ENCODE results near the gene TOP1.

TOP1 gene

DNA sequence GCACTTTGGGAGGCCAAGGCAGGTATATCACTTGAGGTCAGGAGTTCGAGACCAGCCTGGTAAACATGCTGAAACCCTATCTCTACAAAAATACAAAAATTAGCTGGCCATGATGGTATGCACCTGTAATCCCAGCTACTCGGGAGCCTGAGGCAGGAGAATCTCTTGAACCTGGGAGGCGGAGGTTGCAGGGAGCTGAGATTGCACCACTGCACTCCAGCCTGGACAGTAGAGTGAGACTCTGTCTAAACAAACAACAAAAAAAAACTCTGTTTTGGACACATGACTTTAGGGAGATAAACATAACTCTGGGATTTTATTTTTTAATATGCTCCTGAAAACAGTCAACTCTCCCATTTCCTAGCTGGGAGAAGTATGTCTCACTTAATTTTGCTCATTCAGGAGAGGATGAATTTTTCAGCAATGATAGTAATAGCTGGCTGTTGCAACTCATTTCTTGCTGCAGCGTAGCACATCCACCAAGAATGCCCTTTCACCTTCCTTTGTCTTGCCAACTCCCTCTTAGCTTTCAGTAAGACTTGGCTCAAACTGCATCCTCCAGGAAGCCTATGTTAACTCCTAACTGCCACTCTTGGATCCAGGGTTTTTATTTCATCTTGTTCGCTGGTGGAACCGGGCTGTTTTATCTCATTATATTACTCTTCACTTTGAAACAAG lies 24.3 kb downstream of the TOP1 start:
- no peak overlapping the region for H3K4me2 ChIP-seq (ENCODE audit: insufficient read depth, low read length)
- peaks cover 5% of the 10 kb centered on the region; the same call in 1 of the 2 replicates for H3K36me3 ChIP-seq (ENCODE audit: insufficient read depth, low read length)
- no peak overlapping the region for H3K4me3 ChIP-seq (ENCODE audit: low read depth in 1 of 2, low read length in 2 of 2)

DNA sequence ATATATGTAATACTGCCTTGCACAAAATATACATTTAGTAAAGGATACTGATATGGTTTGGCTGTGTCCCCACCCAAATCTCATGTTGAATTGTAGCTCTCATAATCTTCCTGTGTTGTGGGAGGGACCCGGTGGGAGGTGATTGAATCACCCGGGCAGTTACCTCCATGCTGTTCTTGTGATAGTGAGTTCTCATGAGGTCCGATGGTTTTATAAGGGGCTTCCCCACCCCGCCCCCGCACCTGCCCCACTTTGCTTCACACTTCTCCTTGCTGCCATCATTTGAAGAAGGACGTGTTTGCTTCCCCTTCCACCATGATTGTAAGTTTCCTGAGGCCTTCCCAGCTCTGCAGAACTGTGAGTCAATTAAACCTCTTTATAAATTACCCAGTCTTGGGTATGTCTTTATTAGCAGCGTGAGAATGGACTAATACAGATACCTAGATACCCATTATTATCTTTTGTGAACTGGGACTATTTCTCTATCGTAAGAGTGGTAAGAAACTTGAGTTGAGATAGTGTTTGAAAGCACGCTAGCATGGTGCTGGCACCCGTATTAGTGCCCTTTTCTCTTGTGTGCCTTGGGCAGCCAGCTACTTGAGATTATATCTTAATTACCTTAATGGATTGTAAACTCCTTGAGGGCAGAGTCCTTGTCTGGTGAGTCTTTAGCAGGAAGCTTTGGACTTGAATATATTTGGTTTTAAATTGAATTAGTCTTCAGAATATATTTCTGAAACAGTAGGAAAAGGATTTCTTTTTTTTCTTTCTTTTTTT lies 25.6 kb downstream of the TOP1 start:
- Histone ChIP-seq H3K27ac (ENCODE audit: low read length) (no peak overlapping the region), H3K27me3 (ENCODE audit: insufficient read depth, low read length, poor library complexity) (no peaks in the 10 kb centered on the region), H4K20me1 (ENCODE audit: insufficient read depth, low read length) (peaks cover 91% of the 10 kb centered on the region), H3K79me2 (ENCODE audit: insufficient read depth, low read length) (peaks cover 100% of the 10 kb centered on the region), H3K4me3 (ENCODE audit: low read depth in 1 of 2, low read length in 2 of 2) (no peak overlapping the region), H3K4me2 (ENCODE audit: insufficient read depth, low read length) (no peak overlapping the region), H3K9ac (ENCODE audit: low read depth, low read length) (no peak overlapping the region), H3K9me3 (ENCODE audit: insufficient read depth, low read length, severe bottlenecking) (no peaks in the 10 kb centered on the region), H3K4me1 (ENCODE audit: insufficient read depth, low read length) (no peaks in the 10 kb centered on the region), H3K36me3 (ENCODE audit: insufficient read depth, low read length) (peaks cover 13% of the 10 kb centered on the region; the same call in 1 of the 2 replicates), H2AFZ (ENCODE audit: low read depth, low read length) (no peak overlapping the region)
- DNase-seq (no peak), ATAC-seq (ENCODE audit: insufficient read depth, low read depth) (no peak)
- TF ChIP-seq CTCF (IDR thresholded peaks at IDR 0.05; ENCODE audit: borderline replicate concordance, extremely low read depth, low read length, poor library complexity, severe bottlenecking) (no peak), EZH2 (IDR thresholded peaks at IDR 0.05; ENCODE audit: borderline replicate concordance, low read depth, low read length, severe bottlenecking) (no peak)

More for the DNA sequence above, 24.3 kb downstream of the TOP1 start:
- Histone ChIP-seq H3K27me3 (ENCODE audit: insufficient read depth, low read length, poor library complexity) (no peaks in the 10 kb centered on the region), H3K9ac (ENCODE audit: low read depth, low read length) (no peak overlapping the region), H3K27ac (ENCODE audit: low read length) (no peak overlapping the region), H4K20me1 (ENCODE audit: insufficient read depth, low read length) (peaks cover 93% of the 10 kb centered on the region), H3K79me2 (ENCODE audit: insufficient read depth, low read length) (peaks cover 100% of the 10 kb centered on the region), H3K9me3 (ENCODE audit: insufficient read depth, low read length, severe bottlenecking) (no peaks in the 10 kb centered on the region), H2AFZ (ENCODE audit: low read depth, low read length) (no peak overlapping the region), H3K4me1 (ENCODE audit: insufficient read depth, low read length) (peaks cover 10% of the 10 kb centered on the region; the same call in 1 of the 2 replicates)
- TF ChIP-seq CTCF (IDR thresholded peaks at IDR 0.05; ENCODE audit: borderline replicate concordance, extremely low read depth, low read length, poor library complexity, severe bottlenecking) (no peak), EZH2 (IDR thresholded peaks at IDR 0.05; ENCODE audit: borderline replicate concordance, low read depth, low read length, severe bottlenecking) (no peak)
- no peak for ATAC-seq (ENCODE audit: insufficient read depth, low read depth)
- no peak for DNase-seq

- Histone ChIP-seq H2AFZ (ENCODE audit: low read depth, low read length) (no peak overlapping the region), H3K4me1 (ENCODE audit: insufficient read depth, low read length) (no peaks in the 10 kb centered on the region), H3K36me3 (ENCODE audit: insufficient read depth, low read length) (peaks cover 13% of the 10 kb centered on the region; the same call in 1 of the 2 replicates), H3K9ac (ENCODE audit: low read depth, low read length) (no peak overlapping the region), H3K4me2 (ENCODE audit: insufficient read depth, low read length) (no peak overlapping the region), H3K27ac (ENCODE audit: low read length) (no peak overlapping the region), H3K27me3 (ENCODE audit: insufficient read depth, low read length, poor library complexity) (no peaks in the 10 kb centered on the region), H3K9me3 (ENCODE audit: insufficient read depth, low read length, severe bottlenecking) (no peaks in the 10 kb centered on the region), H3K79me2 (ENCODE audit: insufficient read depth, low read length) (peaks cover 100% of the 10 kb centered on the region), H4K20me1 (ENCODE audit: insufficient read depth, low read length) (peaks cover 85% of the 10 kb centered on the region), H3K4me3 (ENCODE audit: low read depth in 1 of 2, low read length in 2 of 2) (no peak overlapping the region)
- no peak for ATAC-seq (ENCODE audit: insufficient read depth, low read depth)
- no peak for DNase-seq
- TF ChIP-seq CTCF (IDR thresholded peaks at IDR 0.05; ENCODE audit: borderline replicate concordance, extremely low read depth, low read length, poor library complexity, severe bottlenecking) (no peak), EZH2 (IDR thresholded peaks at IDR 0.05; ENCODE audit: borderline replicate concordance, low read depth, low read length, severe bottlenecking) (no peak)
Measured at GRCh38 chr20:41054847-41055230, 26.2 kb downstream of the TOP1 start.
